OCI-LY1 (cell line): ENCODE data around the gene CENPX.

ENCODE experiments used
- EZH2 ChIP-seq: fragments of 200-600 bp; sonication (generic), shearing (Covaris generic); IDR thresholded peaks from 2 replicates; pipeline ENCODE4 v1.8.0; 2017; ENCODE audit warnings: borderline replicate concordance, mixed run types, mild to moderate bottlenecking, antibody characterized with exemption, low read length, moderate library complexity, mixed read lengths
- TF ChIP-seq, protein P1 (sequence below): fragments of 200-600 bp; sonication (generic), shearing (Covaris generic); IDR thresholded peaks from 2 replicates; pipeline ENCODE4 v1.5.1; 2017; ENCODE audit warnings: mild to moderate bottlenecking, antibody characterized with exemption, low read length, moderate library complexity, mixed read lengths

DNA sequence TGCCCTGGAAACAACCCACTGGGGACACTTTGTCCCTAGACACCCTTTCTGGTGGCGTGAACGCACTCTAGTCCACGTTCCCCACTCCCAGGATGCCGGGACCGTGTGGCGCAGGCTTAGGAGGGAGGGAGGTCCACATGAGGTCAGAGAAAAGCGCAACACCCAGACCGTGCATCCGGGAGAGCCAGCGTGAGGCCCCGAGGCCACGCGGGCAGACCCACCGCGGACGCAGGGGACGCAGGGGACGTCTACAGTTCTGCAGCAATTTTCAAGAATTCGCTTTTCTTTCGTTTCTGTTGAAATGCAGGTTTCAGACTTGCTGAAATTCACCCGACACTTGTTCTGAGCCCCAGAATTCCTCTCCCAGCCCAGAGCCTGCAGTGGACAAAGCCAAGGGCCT is 24.2 kb upstream of the CENPX start:
- TF ChIP-seq, protein P1, sequence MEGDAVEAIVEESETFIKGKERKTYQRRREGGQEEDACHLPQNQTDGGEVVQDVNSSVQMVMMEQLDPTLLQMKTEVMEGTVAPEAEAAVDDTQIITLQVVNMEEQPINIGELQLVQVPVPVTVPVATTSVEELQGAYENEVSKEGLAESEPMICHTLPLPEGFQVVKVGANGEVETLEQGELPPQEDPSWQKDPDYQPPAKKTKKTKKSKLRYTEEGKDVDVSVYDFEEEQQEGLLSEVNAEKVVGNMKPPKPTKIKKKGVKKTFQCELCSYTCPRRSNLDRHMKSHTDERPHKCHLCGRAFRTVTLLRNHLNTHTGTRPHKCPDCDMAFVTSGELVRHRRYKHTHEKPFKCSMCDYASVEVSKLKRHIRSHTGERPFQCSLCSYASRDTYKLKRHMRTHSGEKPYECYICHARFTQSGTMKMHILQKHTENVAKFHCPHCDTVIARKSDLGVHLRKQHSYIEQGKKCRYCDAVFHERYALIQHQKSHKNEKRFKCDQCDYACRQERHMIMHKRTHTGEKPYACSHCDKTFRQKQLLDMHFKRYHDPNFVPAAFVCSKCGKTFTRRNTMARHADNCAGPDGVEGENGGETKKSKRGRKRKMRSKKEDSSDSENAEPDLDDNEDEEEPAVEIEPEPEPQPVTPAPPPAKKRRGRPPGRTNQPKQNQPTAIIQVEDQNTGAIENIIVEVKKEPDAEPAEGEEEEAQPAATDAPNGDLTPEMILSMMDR = no peak
- no peak for TF ChIP-seq EZH2
